GM13976 (cell line): ENCODE results near the gene BEND6.

Experiments used
- DNase-seq: peaks from one replicate; pipeline ENCODE4 v3.0.0; 2012; ENCODE audit warnings: low spot score
- in situ Hi-C: fragments of 300-500 bp; cut with MboI; formaldehyde crosslinking; loops from one replicate; pipeline ENCODE4 v1.12.0; 2022; ENCODE audit warnings: low sequenced_read_pairs, mixed read lengths, inconsistent platforms; ENCODE audit not compliant: unreplicated experiment
- TF ChIP-seq, protein P1 (sequence below): IDR thresholded peaks from 2 replicates; pipeline ENCODE4 v1.5.1; 2012; ENCODE audit warnings: borderline replicate concordance, mild to moderate bottlenecking; ENCODE audit not compliant: insufficient read depth; ENCODE audit errors: extremely low read depth, missing control alignments, control extremely low read depth

Gene BEND6, protein sequence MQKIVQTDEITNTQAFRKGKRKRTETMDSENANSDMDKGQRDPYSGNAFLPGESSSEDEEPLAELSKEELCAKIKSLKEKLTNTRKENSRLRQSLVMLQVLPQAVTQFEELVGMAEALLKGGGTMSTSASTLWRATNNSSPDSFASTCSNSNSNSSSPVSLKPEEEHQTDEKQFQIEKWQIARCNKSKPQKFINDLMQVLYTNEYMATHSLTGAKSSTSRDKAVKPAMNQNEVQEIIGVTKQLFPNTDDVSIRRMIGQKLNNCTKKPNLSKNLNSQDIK

GRCh38 chr6:56954403-56955170 is at the start of gene BEND6:
TSS of gene BEND6 (plus strand) at chr6:56955107. CDS start at chr6:56981811, 26,704 bp downstream.
- in situ Hi-C loops: no loop called here
- TF ChIP-seq, protein P1, sequence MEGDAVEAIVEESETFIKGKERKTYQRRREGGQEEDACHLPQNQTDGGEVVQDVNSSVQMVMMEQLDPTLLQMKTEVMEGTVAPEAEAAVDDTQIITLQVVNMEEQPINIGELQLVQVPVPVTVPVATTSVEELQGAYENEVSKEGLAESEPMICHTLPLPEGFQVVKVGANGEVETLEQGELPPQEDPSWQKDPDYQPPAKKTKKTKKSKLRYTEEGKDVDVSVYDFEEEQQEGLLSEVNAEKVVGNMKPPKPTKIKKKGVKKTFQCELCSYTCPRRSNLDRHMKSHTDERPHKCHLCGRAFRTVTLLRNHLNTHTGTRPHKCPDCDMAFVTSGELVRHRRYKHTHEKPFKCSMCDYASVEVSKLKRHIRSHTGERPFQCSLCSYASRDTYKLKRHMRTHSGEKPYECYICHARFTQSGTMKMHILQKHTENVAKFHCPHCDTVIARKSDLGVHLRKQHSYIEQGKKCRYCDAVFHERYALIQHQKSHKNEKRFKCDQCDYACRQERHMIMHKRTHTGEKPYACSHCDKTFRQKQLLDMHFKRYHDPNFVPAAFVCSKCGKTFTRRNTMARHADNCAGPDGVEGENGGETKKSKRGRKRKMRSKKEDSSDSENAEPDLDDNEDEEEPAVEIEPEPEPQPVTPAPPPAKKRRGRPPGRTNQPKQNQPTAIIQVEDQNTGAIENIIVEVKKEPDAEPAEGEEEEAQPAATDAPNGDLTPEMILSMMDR: no peak
- peak; percentile 72 for DNase-seq

GRCh38 chr6:56905378-56905777 is 49.5 kb upstream of the BEND6 start:
- in situ Hi-C loops: loop anchor here (5.0 to 25.0 kb wide), 2 partner anchors 107 to 412 kb away; partner anchors contain the start of gene PRIM2
- TF ChIP-seq, protein P1: no peak
- DNase-seq: no peak

- in situ Hi-C loops: loop anchor here (5.0 to 25.0 kb wide), 2 partner anchors 106 to 411 kb away; partner anchors contain the start of gene PRIM2
- no peak for DNase-seq
- TF ChIP-seq, protein P1: no peak
Observed at GRCh38 chr6:56906752-56907151, 48.2 kb upstream of the BEND6 start.

DNA sequence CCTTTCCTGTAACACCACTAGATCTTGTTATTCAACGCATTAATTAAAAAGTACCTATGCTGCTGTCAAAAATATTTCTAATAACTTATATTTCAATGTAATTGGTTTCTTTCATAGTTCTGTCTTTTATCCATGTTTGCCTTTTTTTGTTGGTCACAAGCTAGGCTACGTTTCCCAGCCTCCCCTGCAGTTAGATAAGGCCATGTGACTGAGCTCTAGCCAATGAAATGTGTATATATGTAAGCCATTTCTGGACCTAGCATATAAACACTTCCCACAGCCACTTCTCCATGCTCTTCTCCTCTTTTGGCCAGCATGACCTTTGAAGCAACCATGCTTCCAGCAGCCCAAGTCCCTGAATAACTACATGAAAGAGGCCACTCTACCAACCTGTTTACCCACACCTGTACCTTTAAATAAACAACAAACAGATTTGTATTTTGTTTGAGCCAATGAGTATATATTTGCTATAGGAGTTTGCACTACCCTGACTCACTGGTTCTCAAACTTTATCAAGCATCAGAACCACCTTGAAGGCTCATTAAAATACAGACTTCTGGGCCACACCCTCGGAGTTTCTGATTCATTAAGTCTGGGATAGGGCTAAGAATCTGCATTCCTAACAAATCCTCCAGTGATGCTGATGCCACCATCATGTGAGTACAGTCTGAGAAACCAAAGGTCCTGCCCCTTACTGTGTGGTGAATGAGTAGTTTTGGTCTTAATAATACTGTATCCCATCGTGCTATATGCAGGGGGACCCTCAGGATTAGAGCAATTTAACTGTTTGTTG is 45.6 kb upstream of the BEND6 start:
- DNase-seq: no peak
- in situ Hi-C loops: loop anchor here (5.0 to 25.0 kb wide), 2 partner anchors 103 to 408 kb away; partner anchors contain the start of gene PRIM2
- TF ChIP-seq, protein P1: no peak

DNA sequence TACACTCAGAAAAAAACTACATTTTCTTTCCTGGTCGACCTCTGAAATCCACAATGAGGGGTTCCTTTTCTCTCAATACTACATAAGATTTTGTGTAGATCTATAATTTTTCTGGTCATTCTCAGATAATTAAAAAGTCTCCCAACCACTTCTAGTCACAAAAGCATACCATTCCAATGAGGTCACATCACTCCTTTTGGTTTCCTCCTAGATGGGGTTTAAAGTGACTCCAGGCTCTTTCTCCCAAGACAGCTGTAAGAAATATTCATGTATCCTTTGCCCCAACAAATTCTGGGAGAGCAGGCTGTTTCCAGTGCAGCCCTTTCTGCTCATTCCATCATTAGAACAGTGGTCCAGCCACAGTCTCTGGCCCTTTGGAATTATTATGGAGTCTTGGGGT is 43.1 kb upstream of the BEND6 start:
- TF ChIP-seq, protein P1: no peak
- in situ Hi-C loops: loop anchor here (25.0 kb wide), 1 partner anchor 100 kb away; no protein-coding TSS in a partner anchor
- no peak for DNase-seq

- in situ Hi-C loops: loop anchor here (25.0 kb wide), 1 partner anchor 99 kb away; no protein-coding TSS in a partner anchor
- no peak for DNase-seq
- TF ChIP-seq, protein P1: no peak
Observed at GRCh38 chr6:56913285-56914074, 41.4 kb upstream of the BEND6 start.
